ENCODE results near the gene VIT. TPM values are rescaled to one million over a fixed set of nuclear protein-coding genes. Genes with fewer than 3 reads are reported as not detected.

The VIT gene
- total RNA-seq, 1 donor from 2014 or later: not detected

DNA sequence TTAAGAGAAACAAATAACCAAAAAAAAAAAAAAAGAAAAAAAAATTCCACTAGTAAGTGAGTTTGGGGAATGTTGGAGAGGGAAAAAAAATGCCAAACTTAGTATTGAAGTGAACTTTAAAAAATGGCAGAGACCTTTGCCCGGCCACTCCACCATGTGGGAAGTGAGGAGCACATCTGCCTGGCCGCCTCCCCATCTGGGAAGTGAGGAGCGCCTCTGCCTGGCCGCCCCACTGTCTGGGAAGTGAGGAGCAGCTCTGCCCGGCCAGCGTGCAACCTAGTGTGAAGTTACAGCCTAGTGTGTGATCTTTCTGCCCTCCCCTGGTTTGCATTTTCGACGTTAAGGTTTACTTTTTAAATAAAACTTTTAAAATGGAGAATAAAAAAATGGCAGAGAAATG, 33.9 kb upstream of the VIT start:
- H3K4me1 Mint-ChIP-seq (ENCODE audit: low read depth, unreplicated experiment): no peaks in the 10 kb centered on the region
- Histone ChIP-seq H3K27me3 (ENCODE audit: insufficient read depth, low read length) (no peaks in the 10 kb centered on the region), H4K20me1 (ENCODE audit: insufficient read depth, low read length) (no peaks in the 10 kb centered on the region), H3K79me2 (ENCODE audit: insufficient read depth, low read length) (no peaks in the 10 kb centered on the region), H3K4me2 (ENCODE audit: low read length) (no peak overlapping the region), H3K4me3 (ENCODE audit: insufficient read depth, low read depth, low read length) (no peak overlapping the region), H3K9me3 (ENCODE audit: insufficient read depth, low read depth, low read length) (no peaks in the 10 kb centered on the region), H3K36me3 (ENCODE audit: insufficient read depth, low read length) (no peaks in the 10 kb centered on the region), H3K4me1 (ENCODE audit: insufficient read depth, low read length) (no peaks in the 10 kb centered on the region), H3K9ac (ENCODE audit: low read length) (no peak overlapping the region), H2AFZ (ENCODE audit: low read depth, low read length) (no peak overlapping the region), H3K27ac (ENCODE audit: low read depth, low read length) (no peak overlapping the region)
- peaks cover 2% of the 10 kb centered on the region for H3K27me3 Mint-ChIP-seq (ENCODE audit: low read depth, unreplicated experiment)
- no peaks in the 10 kb centered on the region for H3K36me3 Mint-ChIP-seq (ENCODE audit: low read depth, unreplicated experiment)
- no peak for DNase-seq (ENCODE audit: low read depth)
- no peak overlapping the region for H3K27ac Mint-ChIP-seq (ENCODE audit: unreplicated experiment)
- TF ChIP-seq, protein P1, sequence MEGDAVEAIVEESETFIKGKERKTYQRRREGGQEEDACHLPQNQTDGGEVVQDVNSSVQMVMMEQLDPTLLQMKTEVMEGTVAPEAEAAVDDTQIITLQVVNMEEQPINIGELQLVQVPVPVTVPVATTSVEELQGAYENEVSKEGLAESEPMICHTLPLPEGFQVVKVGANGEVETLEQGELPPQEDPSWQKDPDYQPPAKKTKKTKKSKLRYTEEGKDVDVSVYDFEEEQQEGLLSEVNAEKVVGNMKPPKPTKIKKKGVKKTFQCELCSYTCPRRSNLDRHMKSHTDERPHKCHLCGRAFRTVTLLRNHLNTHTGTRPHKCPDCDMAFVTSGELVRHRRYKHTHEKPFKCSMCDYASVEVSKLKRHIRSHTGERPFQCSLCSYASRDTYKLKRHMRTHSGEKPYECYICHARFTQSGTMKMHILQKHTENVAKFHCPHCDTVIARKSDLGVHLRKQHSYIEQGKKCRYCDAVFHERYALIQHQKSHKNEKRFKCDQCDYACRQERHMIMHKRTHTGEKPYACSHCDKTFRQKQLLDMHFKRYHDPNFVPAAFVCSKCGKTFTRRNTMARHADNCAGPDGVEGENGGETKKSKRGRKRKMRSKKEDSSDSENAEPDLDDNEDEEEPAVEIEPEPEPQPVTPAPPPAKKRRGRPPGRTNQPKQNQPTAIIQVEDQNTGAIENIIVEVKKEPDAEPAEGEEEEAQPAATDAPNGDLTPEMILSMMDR (IDR thresholded peaks at IDR 0.05; ENCODE audit: insufficient read depth, low read depth, low read length): no peak
- no peak for TF ChIP-seq EZH2 (IDR thresholded peaks at IDR 0.05; ENCODE audit: insufficient read depth, low read length)
- no peak overlapping the region for H3K4me3 Mint-ChIP-seq (ENCODE audit: unreplicated experiment)
- no peaks in the 10 kb centered on the region for H3K9me3 Mint-ChIP-seq (ENCODE audit: unreplicated experiment)
- no peak for FAIRE-seq

DNA sequence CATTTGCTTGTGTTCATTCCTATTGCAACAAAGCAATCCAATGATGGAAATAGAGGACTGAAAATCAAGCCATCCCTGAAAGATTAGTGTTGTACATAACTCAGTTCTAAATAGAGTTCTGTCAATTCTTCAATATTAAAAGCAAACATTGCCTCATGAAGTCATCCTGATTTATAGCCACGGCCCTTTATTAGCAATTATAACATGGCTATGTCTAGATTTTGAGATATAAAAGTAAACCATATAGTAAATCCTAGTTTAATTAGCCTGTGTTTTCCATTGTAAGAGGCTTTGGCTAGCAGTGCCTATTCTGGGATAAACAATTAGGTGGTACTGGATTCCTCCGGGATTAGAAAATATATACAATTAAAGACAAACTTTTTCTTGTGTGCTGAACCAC, 33.2 kb upstream of the VIT start:
- DNase-seq (ENCODE audit: low read depth) (no peak), FAIRE-seq (no peak)
- Histone ChIP-seq H3K4me3 (ENCODE audit: insufficient read depth, low read depth, low read length) (no peak overlapping the region), H3K9me3 (ENCODE audit: insufficient read depth, low read depth, low read length) (no peaks in the 10 kb centered on the region), H3K36me3 (ENCODE audit: insufficient read depth, low read length) (no peaks in the 10 kb centered on the region), H4K20me1 (ENCODE audit: insufficient read depth, low read length) (no peaks in the 10 kb centered on the region), H3K27me3 (ENCODE audit: insufficient read depth, low read length) (no peaks in the 10 kb centered on the region), H3K9ac (ENCODE audit: low read length) (no peak overlapping the region), H3K79me2 (ENCODE audit: insufficient read depth, low read length) (no peaks in the 10 kb centered on the region), H2AFZ (ENCODE audit: low read depth, low read length) (no peak overlapping the region), H3K27ac (ENCODE audit: low read depth, low read length) (no peak overlapping the region), H3K4me2 (ENCODE audit: low read length) (no peak overlapping the region), H3K4me1 (ENCODE audit: insufficient read depth, low read length) (no peaks in the 10 kb centered on the region)
- Mint-ChIP-seq H3K9me3 (ENCODE audit: unreplicated experiment) (no peaks in the 10 kb centered on the region), H3K4me1 (ENCODE audit: low read depth, unreplicated experiment) (no peaks in the 10 kb centered on the region), H3K27ac (ENCODE audit: unreplicated experiment) (no peak overlapping the region), H3K27me3 (ENCODE audit: low read depth, unreplicated experiment) (peaks cover 2% of the 10 kb centered on the region), H3K36me3 (ENCODE audit: low read depth, unreplicated experiment) (no peaks in the 10 kb centered on the region), H3K4me3 (ENCODE audit: unreplicated experiment) (no peak overlapping the region)
- TF ChIP-seq, protein P1 (IDR thresholded peaks at IDR 0.05; ENCODE audit: insufficient read depth, low read depth, low read length): no peak
- TF ChIP-seq EZH2 (IDR thresholded peaks at IDR 0.05; ENCODE audit: insufficient read depth, low read length): no peak

DNA sequence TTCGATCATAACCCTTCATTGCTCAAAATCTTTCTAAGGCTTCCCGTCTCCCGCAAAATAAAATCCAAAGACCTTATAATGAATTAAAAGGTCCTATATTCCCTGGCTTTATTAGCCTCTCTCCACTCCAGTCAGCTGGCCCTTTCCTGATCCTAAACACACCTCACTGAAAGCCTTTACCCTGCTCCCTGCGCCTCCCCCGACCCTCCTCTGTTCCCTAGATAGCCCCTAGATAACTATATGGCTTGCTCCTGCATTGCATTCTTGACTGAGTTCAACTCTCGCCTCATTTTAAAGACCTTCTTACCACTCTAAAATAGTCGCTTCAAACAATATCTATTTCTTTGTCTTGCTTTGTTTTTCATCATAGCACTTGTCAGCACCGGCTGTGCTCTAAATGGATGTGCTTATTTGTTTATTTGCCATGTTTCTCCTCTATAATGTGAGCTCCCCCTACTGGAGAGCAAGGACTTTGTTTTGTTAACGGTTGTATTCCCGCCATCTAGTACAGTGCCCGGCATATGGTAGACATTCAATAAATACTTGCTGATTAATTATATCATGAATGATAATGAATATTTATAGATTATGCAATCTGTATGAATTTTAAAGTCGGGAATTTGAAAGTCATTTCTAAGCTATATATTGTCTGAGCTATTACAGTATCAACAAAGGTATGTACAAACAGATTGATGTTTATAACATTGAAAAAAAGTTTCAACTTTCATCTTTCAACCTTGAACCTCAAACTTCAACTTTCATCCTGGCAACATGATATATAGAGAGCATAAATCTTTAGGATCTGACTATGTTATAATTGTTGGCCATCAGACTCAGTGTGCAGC, 32.4 kb upstream of the VIT start:
- no peaks in the 10 kb centered on the region for H3K4me1 Mint-ChIP-seq (ENCODE audit: low read depth, unreplicated experiment)
- H3K4me3 ChIP-seq (ENCODE audit: insufficient read depth, low read depth, low read length): no peak overlapping the region
- no peaks in the 10 kb centered on the region for H3K36me3 ChIP-seq (ENCODE audit: insufficient read depth, low read length)
- no peak overlapping the region for H3K27ac Mint-ChIP-seq (ENCODE audit: unreplicated experiment)
- H4K20me1 ChIP-seq (ENCODE audit: insufficient read depth, low read length): no peaks in the 10 kb centered on the region
- peak overlapping the region; percentile 54 for H3K4me2 ChIP-seq (ENCODE audit: low read length)
- no peaks in the 10 kb centered on the region for H3K27me3 ChIP-seq (ENCODE audit: insufficient read depth, low read length)
- no peak for FAIRE-seq
- no peak overlapping the region for H3K4me3 Mint-ChIP-seq (ENCODE audit: unreplicated experiment)
- no peak overlapping the region for H2AFZ ChIP-seq (ENCODE audit: low read depth, low read length)
- no peaks in the 10 kb centered on the region for H3K36me3 Mint-ChIP-seq (ENCODE audit: low read depth, unreplicated experiment)
- peak; percentile 41 for DNase-seq (ENCODE audit: low read depth)
- TF ChIP-seq, protein P1 (IDR thresholded peaks at IDR 0.05; ENCODE audit: insufficient read depth, low read depth, low read length): peak; percentile 79
- no peak for TF ChIP-seq EZH2 (IDR thresholded peaks at IDR 0.05; ENCODE audit: insufficient read depth, low read length)
- H3K4me1 ChIP-seq (ENCODE audit: insufficient read depth, low read length): no peaks in the 10 kb centered on the region
- H3K27ac ChIP-seq (ENCODE audit: low read depth, low read length): no peak overlapping the region
- peaks cover 2% of the 10 kb centered on the region for H3K27me3 Mint-ChIP-seq (ENCODE audit: low read depth, unreplicated experiment)
- no peaks in the 10 kb centered on the region for H3K79me2 ChIP-seq (ENCODE audit: insufficient read depth, low read length)
- no peaks in the 10 kb centered on the region for H3K9me3 Mint-ChIP-seq (ENCODE audit: unreplicated experiment)
- H3K9me3 ChIP-seq (ENCODE audit: insufficient read depth, low read depth, low read length): no peaks in the 10 kb centered on the region
- no peak overlapping the region for H3K9ac ChIP-seq (ENCODE audit: low read length)

Data from astrocyte (in vitro differentiated cells and primary cell).